Spleen (tissue), 11 donors: ENCODE data around the gene PYGB. TPM values are rescaled to one million over a fixed set of nuclear protein-coding genes. Genes with fewer than 3 reads are reported as not detected.

Experiments
- DNase-seq: peaks from one replicate; pipeline ENCODE4 v3.0.0-alpha.2; 2020
- H3K27ac ChIP-seq, 8 donors: fragments of 200-600 bp; sonication (generic) in 7 of 8; 1 replicate in 4 of 8; 2 replicates in 4 of 8; pipeline versions ENCODE4 v1.5.0 to v1.8.0; 2016 to 2021; ENCODE audit warnings: inconsistent platforms in 4 of 8, mild to moderate bottlenecking in 4 of 8, moderate library complexity in 1 of 8
- H3K27me3 ChIP-seq, 7 donors: fragments of 200-600 bp; sonication (generic) in 6 of 7; replicated peaks in 1 of 7; 1 replicate in 4 of 7; 2 replicates in 3 of 7; pipeline versions ENCODE4 v1.5.0 to v1.8.0; 2016 to 2021; ENCODE audit warnings: inconsistent platforms in 3 of 7, mild to moderate bottlenecking in 1 of 7
- H3K36me3 ChIP-seq, 6 donors: fragments of 200-600 bp; sonication (generic) in 5 of 6; 1 replicate in 4 of 6; 2 replicates in 2 of 6; pipeline versions ENCODE4 v1.5.0 to v1.8.0; 2016 to 2021; ENCODE audit warnings: inconsistent platforms in 2 of 6
- H3K4me1 ChIP-seq, 6 donors: fragments of 200-600 bp; sonication (generic) in 5 of 6; 1 replicate in 3 of 6; 2 replicates in 3 of 6; pipeline versions ENCODE4 v1.5.0 to v1.8.0; 2016 to 2021; ENCODE audit warnings: inconsistent platforms in 3 of 6
- H3K4me3 ChIP-seq, 8 donors: fragments of 200-600 bp; sonication (generic) in 7 of 8; 1 replicate in 4 of 8; 2 replicates in 4 of 8; pipeline versions ENCODE4 v1.5.0 to v1.8.0; 2016 to 2021; ENCODE audit warnings: inconsistent platforms in 4 of 8, mild to moderate bottlenecking in 4 of 8, moderate library complexity in 2 of 8
- H3K9me3 ChIP-seq, 8 donors: fragments of 200-600 bp; sonication (generic) in 7 of 8; 1 replicate in 4 of 8; 2 replicates in 4 of 8; pipeline versions ENCODE4 v1.5.0 to v1.8.0; 2016 to 2021; ENCODE audit warnings: inconsistent platforms in 4 of 8
- CTCF ChIP-seq, 11 experiments: fragments of 200-600 bp in 7 of 11; fragments of 450-650 bp in 4 of 11; sonication (generic) in 4 of 11; IDR thresholded peaks in 8 of 11; conservative IDR thresholded peaks in 3 of 11; 1 replicate in 7 of 11; 2 replicates in 4 of 11; pipeline versions ENCODE4 v1.4.0 to v1.8.0; 2016 to 2021; ENCODE audit warnings: antibody characterized with exemption in 11 of 11, inconsistent platforms in 4 of 11, mild to moderate bottlenecking in 1 of 11
- POLR2A ChIP-seq, 3 donors: fragments of 450-650 bp; IDR thresholded peaks; one replicate each; pipeline ENCODE4 v1.5.1; 2017; ENCODE audit warnings: antibody characterized with exemption in 3 of 3, mild to moderate bottlenecking in 1 of 3
- POLR2AphosphoS5 ChIP-seq, 3 donors: sonication (generic); formaldehyde crosslinking; IDR thresholded peaks; one replicate each; pipeline ENCODE4 v1.5.1; 2017; ENCODE audit warnings: antibody characterized with exemption in 3 of 3
- WGBS, 5 donors: extraction: QIAGEN DNeasy Blood & Tissue Kit in 3 of 5; methylation state at CpG; one replicate each; pipeline versions ENCODE4 v1.1.5 to v1.1.7; 2013 to 2018; 5-methylcytosine and 5-hydroxymethylcytosine counted together
- intact Hi-C: fragments of 100-400 bp; cut with DNase I; formaldehyde crosslinking; loops from one replicate; pipeline ENCODE4 v1.15.0; 2023; ENCODE audit warnings: low total_unique reads
- polyA plus RNA-seq, 3 donors: library from polyadenylated mRNA; stranded (reverse); fragments of 200-250 nt; gene quantifications; one replicate each; pipeline ENCODE4 v1.2.1, GENCODE V29; 2013
- total RNA-seq, 7 donors: library from RNA; depleted of rRNA in 3 of 7; stranded (reverse); fragments of >200 nt in 3 of 7; fragmentation: NEBNext Ultra II Directional in 4 of 7; extraction: Animal tissue kit (Norgen Biotek cat#: 25700) in 4 of 7; gene quantifications; one replicate each; pipeline versions ENCODE4 v1.1.0 to v1.2.1, GENCODE V29; 2016 to 2021
- donor health status: healthy with polysubstance abuse.
- donor health status: DM: no; HTN: no; CAD: no; lungs with moderate emphysema.
- donor health status: DM: no; HTN: no; CAD: no.
- donor health status: Bipolar disorder and iron deficiency.
- donor health status: healthy.
- donor health status: DM: no; HTN: no; CAD: no.
- donor health status: DM: yes; HTN: yes; CAD: no.

PYGB gene
- total and polyA plus RNA-seq, 10 donors = 10.5 to 47.8 (median 32.3) TPM

- TF ChIP-seq CTCF (IDR thresholded peaks at IDR 0.05 in 8 of 11, conservative IDR thresholded peaks at IDR 0.05 in 3 of 11) = no peak
- no peak for TF ChIP-seq POLR2A (IDR thresholded peaks at IDR 0.05)
- no peak for TF ChIP-seq POLR2AphosphoS5 (IDR thresholded peaks at IDR 0.05)
- peaks cover 0 to 21% (median 0%) of the 10 kb centered on the region in 6 donors for H3K4me1 ChIP-seq
- 79 to 100% (median 85%) methylated on average over 1 of the region's 1 CpG for WGBS, 5 donors
- no peak overlapping the region for H3K4me3 ChIP-seq
- DNase-seq = no peak
- no peaks in the 10 kb centered on the region for H3K27me3 ChIP-seq
- H3K9me3 ChIP-seq = no peaks in the 10 kb centered on the region
- intact Hi-C loops = no loop called here
- H3K27ac ChIP-seq = no peak overlapping the region
- H3K36me3 ChIP-seq = peaks cover 0 to 35% (median 0%) of the 10 kb centered on the region in 6 donors
These were observed 92.5 kb downstream of the PYGB start for GRCh38 chr20:25340380-25340779.

- TF ChIP-seq POLR2A (IDR thresholded peaks at IDR 0.05) = no peak
- TF ChIP-seq CTCF (IDR thresholded peaks at IDR 0.05 in 8 of 11, conservative IDR thresholded peaks at IDR 0.05 in 3 of 11) = no peak
- TF ChIP-seq POLR2AphosphoS5 (IDR thresholded peaks at IDR 0.05) = no peak
- Histone ChIP-seq H3K36me3 (peaks cover 0 to 28% (median 0%) of the 10 kb centered on the region in 6 donors), H3K27me3 (no peaks in the 10 kb centered on the region), H3K9me3 (no peaks in the 10 kb centered on the region), H3K4me3 (no peak overlapping the region), H3K27ac (no peak overlapping the region), H3K4me1 (peaks cover 0 to 26% (median 0%) of the 10 kb centered on the region in 6 donors)
- WGBS, 5 donors = 90 to 96% (median 94%) methylated on average over 9 of the region's 9 CpGs
- no peak for DNase-seq
- intact Hi-C loops = no loop called here
These were observed 94.1 kb downstream of the PYGB start for GRCh38 chr20:25341716-25342680.

- Histone ChIP-seq H3K27me3 (no peaks in the 10 kb centered on the region), H3K4me3 (no peak overlapping the region), H3K36me3 (peaks cover 0 to 8% (median 0%) of the 10 kb centered on the region in 6 donors), H3K9me3 (no peaks in the 10 kb centered on the region), H3K27ac (no peak overlapping the region), H3K4me1 (peaks cover 0 to 26% (median 0%) of the 10 kb centered on the region in 6 donors)
- WGBS, 5 donors = 92 to 99% (median 94%) methylated on average over 3 of the region's 3 CpGs
- no peak for TF ChIP-seq POLR2AphosphoS5 (IDR thresholded peaks at IDR 0.05)
- no peak for TF ChIP-seq POLR2A (IDR thresholded peaks at IDR 0.05)
- TF ChIP-seq CTCF (IDR thresholded peaks at IDR 0.05 in 8 of 11, conservative IDR thresholded peaks at IDR 0.05 in 3 of 11) = no peak
- intact Hi-C loops = no loop called here
- DNase-seq = no peak
These were observed 96.7 kb downstream of the PYGB start for GRCh38 chr20:25344634-25345033.

GRCh38 chr20:25345721-25346120, 97.8 kb downstream of the PYGB start:
- intact Hi-C loops = no loop called here
- 89 to 100% (median 100%) methylated on average over 1 of the region's 1 CpG for WGBS, 5 donors

More at GRCh38 chr20:25345721-25346120, 97.8 kb downstream of the PYGB start:
- Histone ChIP-seq H3K4me1 (peaks cover 0 to 26% (median 0%) of the 10 kb centered on the region in 6 donors), H3K4me3 (no peak overlapping the region), H3K36me3 (peaks cover 0 to 8% (median 0%) of the 10 kb centered on the region in 6 donors), H3K27ac (no peak overlapping the region), H3K9me3 (no peaks in the 10 kb centered on the region), H3K27me3 (no peaks in the 10 kb centered on the region)
- DNase-seq = no peak
- TF ChIP-seq POLR2AphosphoS5 (IDR thresholded peaks at IDR 0.05) = no peak
- TF ChIP-seq POLR2A (IDR thresholded peaks at IDR 0.05) = no peak
- TF ChIP-seq CTCF (IDR thresholded peaks at IDR 0.05 in 8 of 11, conservative IDR thresholded peaks at IDR 0.05 in 3 of 11) = no peak
